H9 (cell line): ENCODE measurements around the gene WDR87. TPM values are rescaled to one million over a fixed set of nuclear protein-coding genes. Genes with fewer than 3 reads are reported as not detected.

Source experiments
- DNase-seq: peaks from one replicate; pipeline ENCODE4 v3.0.0-alpha.2; 2017
- H2AFZ ChIP-seq: one replicate; pipeline ENCODE4 v1.6.1; 2013; ENCODE audit warnings: mild to moderate bottlenecking, low read length, control low read depth, moderate library complexity
- H2AK5ac ChIP-seq: 2 replicates; pipeline ENCODE4 v1.6.1; 2013; ENCODE audit warnings: low read length, control low read depth, mixed read lengths; ENCODE audit not compliant: insufficient read length
- H2BK120ac ChIP-seq: one replicate; pipeline ENCODE4 v1.6.1; 2013; ENCODE audit warnings: low read depth, mild to moderate bottlenecking, low read length, control low read depth, inconsistent platforms; ENCODE audit not compliant: poor library complexity, severe bottlenecking
- H2BK12ac ChIP-seq: 2 replicates; pipeline ENCODE4 v1.6.1; 2013; ENCODE audit warnings: low read length, control low read depth, mixed read lengths, low read depth; ENCODE audit not compliant: insufficient read length
- H2BK15ac ChIP-seq: 2 replicates; pipeline ENCODE4 v1.6.1; 2013; ENCODE audit warnings: low read depth, low read length, control low read depth
- H2BK20ac ChIP-seq: one replicate; pipeline ENCODE4 v1.6.1; 2013; ENCODE audit warnings: low read depth, mild to moderate bottlenecking, low read length, control low read depth, inconsistent platforms; ENCODE audit not compliant: poor library complexity, severe bottlenecking
- H2BK5ac ChIP-seq: 2 replicates; pipeline ENCODE4 v1.6.1; 2013; ENCODE audit warnings: low read length, control low read depth, mixed read lengths; ENCODE audit not compliant: insufficient read length
- H3K14ac ChIP-seq: 2 replicates; pipeline ENCODE4 v1.6.1; 2013; ENCODE audit warnings: low read length, control low read depth; ENCODE audit not compliant: insufficient read depth
- H3K18ac ChIP-seq: 2 replicates; pipeline ENCODE4 v1.6.1; 2013; ENCODE audit warnings: low read depth, mild to moderate bottlenecking, mixed read lengths, low read length, control low read depth; ENCODE audit not compliant: insufficient read length
- H3K23ac ChIP-seq: 2 replicates; pipeline ENCODE4 v1.6.1; 2013; ENCODE audit warnings: low read length, control low read depth, mixed read lengths, low read depth; ENCODE audit not compliant: insufficient read length
- H3K23me2 ChIP-seq: 2 replicates; pipeline ENCODE4 v1.6.1; 2013; ENCODE audit warnings: low read depth, mild to moderate bottlenecking, mixed read lengths, low read length, control low read depth; ENCODE audit not compliant: insufficient read length, poor library complexity, severe bottlenecking
- H3K27ac ChIP-seq: 2 replicates; pipeline ENCODE4 v1.5.1; 2013; ENCODE audit warnings: low read length, control low read depth, mixed read lengths, low read depth; ENCODE audit not compliant: insufficient read length
- H3K27me3 ChIP-seq: 2 replicates; pipeline ENCODE4 v1.6.1; 2013; ENCODE audit warnings: low read length, control low read depth, inconsistent platforms; ENCODE audit not compliant: insufficient read depth
- H3K4ac ChIP-seq: 2 replicates; pipeline ENCODE4 v1.6.1; 2013; ENCODE audit warnings: low read depth, mild to moderate bottlenecking, control low read depth, inconsistent platforms, low read length, moderate library complexity
- H3K4me1 ChIP-seq: 2 replicates; pipeline ENCODE4 v1.6.1; 2013; ENCODE audit warnings: low read length, control low read depth, inconsistent platforms; ENCODE audit not compliant: insufficient read depth
- H3K4me2 ChIP-seq: 2 replicates; pipeline ENCODE4 v1.6.1; 2013; ENCODE audit warnings: low read length, control low read depth, mixed read lengths; ENCODE audit not compliant: insufficient read length, insufficient read depth
- H3K56ac ChIP-seq: 2 replicates; pipeline ENCODE4 v1.6.1; 2013; ENCODE audit warnings: low read depth, mild to moderate bottlenecking, mixed read lengths, low read length, control low read depth; ENCODE audit not compliant: insufficient read length
- H3K79me1 ChIP-seq: 2 replicates; pipeline ENCODE4 v1.6.1; 2013; ENCODE audit warnings: low read depth, mild to moderate bottlenecking, moderate library complexity, low read length, control low read depth, inconsistent platforms; ENCODE audit not compliant: insufficient read depth, poor library complexity, severe bottlenecking
- H3K79me2 ChIP-seq: 2 replicates; pipeline ENCODE4 v1.6.1; 2013; ENCODE audit warnings: low read length, control low read depth, inconsistent platforms; ENCODE audit not compliant: insufficient read depth
- H3K9ac ChIP-seq: 2 replicates; pipeline ENCODE4 v1.6.1; 2013; ENCODE audit warnings: low read length, control low read depth, mixed read lengths; ENCODE audit not compliant: insufficient read length; ENCODE audit errors: extremely low read depth
- H3K9me3 ChIP-seq: one replicate; pipeline ENCODE4 v1.6.1; 2013; ENCODE audit warnings: low read depth, low read length, inconsistent platforms; ENCODE audit not compliant: control insufficient read depth
- H3T11ph ChIP-seq: one replicate; pipeline ENCODE4 v1.6.1; 2013; ENCODE audit warnings: mild to moderate bottlenecking, low read length, control low read depth, inconsistent platforms
- H4K20me1 ChIP-seq: one replicate; pipeline ENCODE4 v1.6.1; 2013; ENCODE audit not compliant: control insufficient read depth, insufficient read length, insufficient read depth
- H4K5ac ChIP-seq: 2 replicates; pipeline ENCODE4 v1.6.1; 2013; ENCODE audit warnings: low read depth, mild to moderate bottlenecking, mixed read lengths, low read length, control low read depth; ENCODE audit not compliant: insufficient read length
- H4K8ac ChIP-seq: replicated peaks from 2 replicates; pipeline ENCODE4 v1.6.1; 2013; ENCODE audit warnings: low read length, control low read depth, mixed read lengths, low read depth; ENCODE audit not compliant: insufficient read length
- H4K91ac ChIP-seq: 2 replicates; pipeline ENCODE4 v1.6.1; 2013; ENCODE audit warnings: low read depth, mild to moderate bottlenecking, moderate library complexity, mixed read lengths, low read length, control low read depth; ENCODE audit not compliant: insufficient read length
- H3K27ac Mint-ChIP-seq, 3 experiments: 2 replicates in 2 of 3; 3 replicates in 1 of 3; pipeline ENCODE4 v1.8.0; 2020 to 2021; ENCODE audit warnings: mixed read lengths in 3 of 3, mild to moderate bottlenecking in 1 of 3, moderate library complexity in 1 of 3
- H3K27me3 Mint-ChIP-seq: 2 replicates; pipeline ENCODE4 v1.8.0; 2021; ENCODE audit warnings: low read depth, mild to moderate bottlenecking, moderate library complexity, mixed read lengths
- H3K36me3 Mint-ChIP-seq, 3 experiments: 2 replicates in 2 of 3; 3 replicates in 1 of 3; pipeline ENCODE4 v1.8.0; 2020 to 2021; ENCODE audit warnings: low read depth in 3 of 3, mixed read lengths in 3 of 3; ENCODE audit not compliant: insufficient read depth in 1 of 3
- H3K4me1 Mint-ChIP-seq, 2 experiments: 2 replicates each; pipeline ENCODE4 v1.8.0; 2020; ENCODE audit warnings: mixed read lengths in 2 of 2
- H3K4me3 Mint-ChIP-seq, 2 experiments: 2 replicates in 1 of 2; 3 replicates in 1 of 2; pipeline ENCODE4 v1.8.0; 2020 to 2021; ENCODE audit warnings: mild to moderate bottlenecking in 2 of 2, mixed read lengths in 2 of 2, moderate library complexity in 1 of 2
- H3K9me3 Mint-ChIP-seq, 2 experiments: 2 replicates in 1 of 2; 3 replicates in 1 of 2; pipeline ENCODE4 v1.8.0; 2020; ENCODE audit warnings: mild to moderate bottlenecking in 2 of 2, mixed read lengths in 2 of 2, moderate library complexity in 1 of 2
- CTCF ChIP-seq: fragments of 200-600 bp; sonication (generic); conservative IDR thresholded peaks from 3 replicates; pipeline ENCODE4 v1.8.0; 2021; ENCODE audit warnings: antibody characterized with exemption, mild to moderate bottlenecking
- WGBS: extraction: QIAGEN DNeasy Blood & Tissue Kit; methylation state at CpG from one replicate; pipeline ENCODE4 v1.1.7; 2013; ENCODE audit warnings: missing lambda C conversion rate, low lambda C conversion rate, mixed read lengths; ENCODE audit not compliant: insufficient read length; ENCODE audit errors: extremely low coverage; 5-methylcytosine and 5-hydroxymethylcytosine counted together
- total RNA-seq: library from RNA; stranded (reverse); gene quantifications from 2 replicates; pipeline ENCODE4 v1.2.1, GENCODE V29; 2021

Gene WDR87
- total RNA-seq, 1 experiment from 2014 or later = not detected

DNA sequence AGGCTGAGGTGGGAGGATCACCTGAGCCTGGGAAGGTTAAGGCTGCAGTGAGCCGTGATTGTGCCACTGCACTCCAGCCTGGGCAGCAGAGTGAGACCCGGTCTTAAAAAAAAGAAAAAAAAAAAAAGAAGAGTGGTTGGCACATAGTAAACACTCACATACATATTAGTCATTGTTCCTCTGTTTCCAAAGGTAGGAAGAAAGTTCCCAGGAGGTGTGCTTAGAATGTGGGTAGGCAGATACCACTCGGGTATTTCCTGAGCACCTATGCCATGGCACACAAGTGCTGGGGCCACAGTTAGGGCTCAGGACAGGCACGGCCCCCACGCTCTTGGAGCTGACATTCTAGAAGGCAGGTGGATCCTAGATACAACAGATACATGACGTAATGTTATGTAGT lies 42.0 kb upstream of the WDR87 start:
- Histone ChIP-seq H3K9me3 (no peaks in the 10 kb centered on the region), H3K14ac (no peak overlapping the region), H3K4ac (no peak overlapping the region), H3K79me2 (peaks cover 2% of the 10 kb centered on the region; the same call in 1 of the 2 replicates), H2BK5ac (no peak overlapping the region), H3K18ac (no peak overlapping the region), H4K20me1 (no peaks in the 10 kb centered on the region), H3K9ac (no peak overlapping the region), H3K4me1 (peaks cover under 1% of the 10 kb centered on the region; the same call in 1 of the 2 replicates), H2AK5ac (no peak overlapping the region), H2BK20ac (no peak overlapping the region), H3K27me3 (no peaks in the 10 kb centered on the region), H2BK120ac (no peak overlapping the region), H3K79me1 (no peaks in the 10 kb centered on the region), H4K5ac (no peak overlapping the region), H2BK12ac (no peak overlapping the region), H3K56ac (no peak overlapping the region), H2AFZ (no peak overlapping the region), H3K4me2 (no peak overlapping the region), H2BK15ac (no peak overlapping the region), H3K27ac (no peak overlapping the region), H3K23ac (no peak overlapping the region), H4K91ac (no peak overlapping the region), H4K8ac (no peak overlapping the region), H3K23me2 (no peaks in the 10 kb centered on the region), H3T11ph (no peak overlapping the region)
- Mint-ChIP-seq H3K27ac (peak overlapping the region in 1 of 3 experiments; percentile 53; a peak in 1 of 7 replicates), H3K4me1 (peaks cover 25% of the 10 kb centered on the region in 2 experiments), H3K9me3 (no peaks in the 10 kb centered on the region), H3K36me3 (no peaks in the 10 kb centered on the region; a peak in 1 of 7 replicates), H3K27me3 (no peaks in the 10 kb centered on the region), H3K4me3 (no peak overlapping the region)
- WGBS = no CpG with 5 or more reads among the region's 6 CpGs
- no peak for DNase-seq
- TF ChIP-seq CTCF = no peak
